Esophagus muscularis mucosa (tissue), 3 donors: ENCODE results near the gene KRTAP2-1.

Experiments
- POLR2A ChIP-seq: fragments of 450-650 bp; IDR thresholded peaks from one replicate; pipeline ENCODE4 v1.6.1; 2017; ENCODE audit warnings: antibody characterized with exemption, moderate library complexity, mild to moderate bottlenecking, low read depth
- TF ChIP-seq, protein P1 (sequence below), 3 experiments: fragments of 200-600 bp in 2 of 3; fragments of 450-650 bp in 1 of 3; sonication (generic) in 2 of 3; IDR thresholded peaks; one replicate each; pipeline ENCODE4 v1.5.1; 2017 to 2019; ENCODE audit warnings: antibody characterized with exemption in 3 of 3, mild to moderate bottlenecking in 2 of 3, moderate library complexity in 1 of 3

DNA sequence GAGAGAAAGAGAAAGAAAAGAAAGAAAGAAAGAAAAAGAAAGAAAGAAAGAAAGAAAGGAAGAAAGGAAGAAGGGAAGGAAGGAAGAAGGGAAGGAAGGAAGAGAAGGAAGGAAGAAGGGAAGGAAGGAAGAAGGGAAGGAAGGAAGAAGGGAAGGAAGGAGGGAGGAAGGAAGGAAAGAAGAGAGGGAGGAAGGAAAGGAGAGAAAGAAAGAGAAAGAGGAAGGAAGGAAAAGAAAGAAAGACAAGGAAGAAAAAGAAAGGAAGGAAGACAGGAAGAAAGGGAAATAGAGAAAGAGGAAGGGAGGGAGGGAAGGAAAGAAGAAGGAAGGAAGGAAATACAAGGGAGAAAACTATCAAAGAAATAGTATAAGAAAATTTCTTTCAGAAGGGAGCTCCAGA is 29.7 kb upstream of the KRTAP2-1 start:
- TF ChIP-seq, protein P1, sequence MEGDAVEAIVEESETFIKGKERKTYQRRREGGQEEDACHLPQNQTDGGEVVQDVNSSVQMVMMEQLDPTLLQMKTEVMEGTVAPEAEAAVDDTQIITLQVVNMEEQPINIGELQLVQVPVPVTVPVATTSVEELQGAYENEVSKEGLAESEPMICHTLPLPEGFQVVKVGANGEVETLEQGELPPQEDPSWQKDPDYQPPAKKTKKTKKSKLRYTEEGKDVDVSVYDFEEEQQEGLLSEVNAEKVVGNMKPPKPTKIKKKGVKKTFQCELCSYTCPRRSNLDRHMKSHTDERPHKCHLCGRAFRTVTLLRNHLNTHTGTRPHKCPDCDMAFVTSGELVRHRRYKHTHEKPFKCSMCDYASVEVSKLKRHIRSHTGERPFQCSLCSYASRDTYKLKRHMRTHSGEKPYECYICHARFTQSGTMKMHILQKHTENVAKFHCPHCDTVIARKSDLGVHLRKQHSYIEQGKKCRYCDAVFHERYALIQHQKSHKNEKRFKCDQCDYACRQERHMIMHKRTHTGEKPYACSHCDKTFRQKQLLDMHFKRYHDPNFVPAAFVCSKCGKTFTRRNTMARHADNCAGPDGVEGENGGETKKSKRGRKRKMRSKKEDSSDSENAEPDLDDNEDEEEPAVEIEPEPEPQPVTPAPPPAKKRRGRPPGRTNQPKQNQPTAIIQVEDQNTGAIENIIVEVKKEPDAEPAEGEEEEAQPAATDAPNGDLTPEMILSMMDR (IDR thresholded peaks at IDR 0.05): no peak
- TF ChIP-seq POLR2A: no peak
